K562 (cell line): ENCODE results near the gene GNAI2. TPM values are rescaled to one million over a fixed set of nuclear protein-coding genes. Genes with fewer than 3 reads are reported as not detected.

Experiments
- CHD7 ChIP-seq: fragments of 200-600 bp; sonication (generic); IDR thresholded peaks from one replicate; pipeline ENCODE4 v1.6.1; 2012; ENCODE audit warnings: mild to moderate bottlenecking, low read depth, low read length, inconsistent platforms
- polyA plus RNA-seq, 8 experiments: library from polyadenylated mRNA; depleted of rRNA in 4 of 8; stranded (reverse) in 5 of 8; unstranded in 3 of 8; fragments of >200 nt; fragmentation: Nextera tagmentation in 2 of 8; fragmentation: Illumina TruSeq in 1 of 8; extraction: Ambion mirVana in 2 of 8; extraction: Trizol in 1 of 8; gene quantifications; 2 replicates each; pipeline versions ENCODE4 v1.2.1 to v1.2.3, GENCODE V29; 2011 to 2014; ENCODE audit warnings: inconsistent platforms in 1 of 8, missing spikeins in 1 of 8
- total RNA-seq, 7 experiments: library from RNA; depleted of rRNA in 6 of 7; stranded (reverse); fragments of >200 nt in 6 of 7; fragmentation: Illumina TruSeq in 2 of 7; extraction: Trizol in 2 of 7; gene quantifications; 2 replicates each; pipeline versions ENCODE4 v1.2.1 to v1.2.3, GENCODE V29; 2011 to 2021; ENCODE audit warnings: low replicate concordance in 1 of 7

GNAI2 gene
- total and polyA plus RNA-seq, 9 of the 15 experiments (the other 6 are each of a cell fraction or from before 2014, with no cell fraction given): 1.1 to 72.2 (median 42.7) TPM

DNA sequence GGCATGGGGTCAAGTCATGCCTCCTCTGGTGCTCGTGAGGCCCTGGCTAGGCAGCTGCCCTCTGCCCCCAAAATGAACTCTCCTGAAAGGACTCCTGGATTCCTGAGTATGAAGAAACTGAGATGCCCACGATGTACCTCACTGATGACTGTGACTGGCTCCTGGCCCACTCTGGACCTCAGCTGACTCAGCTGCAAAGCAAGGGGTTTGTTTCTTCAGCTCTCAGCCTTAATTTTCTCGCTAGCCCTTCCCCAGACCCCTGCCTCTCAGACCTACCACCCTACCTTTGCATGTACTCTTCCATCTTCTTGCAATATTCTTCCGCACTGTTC lies 5.2 kb upstream of the GNAI2 start (continued):
- no peak for TF ChIP-seq CHD7
